Stimulated activated CD4-positive, alpha-beta T cell treated with anti-CD3 and anti-CD28 coated beads, Interleukin-4, amount 100 ng/mL, for 1 hour (primary cell): ENCODE results near the gene ZNF74.
"Not testable (repeated sequence)": the region's sequence is repeated elsewhere in the genome, so short reads cannot be mapped to it uniquely, and the experiment has no call there.

Experiments used
- DNase-seq: peaks from one replicate; pipeline ENCODE4 v3.0.0-alpha.2; 2020

The ZNF74 gene

DNA sequence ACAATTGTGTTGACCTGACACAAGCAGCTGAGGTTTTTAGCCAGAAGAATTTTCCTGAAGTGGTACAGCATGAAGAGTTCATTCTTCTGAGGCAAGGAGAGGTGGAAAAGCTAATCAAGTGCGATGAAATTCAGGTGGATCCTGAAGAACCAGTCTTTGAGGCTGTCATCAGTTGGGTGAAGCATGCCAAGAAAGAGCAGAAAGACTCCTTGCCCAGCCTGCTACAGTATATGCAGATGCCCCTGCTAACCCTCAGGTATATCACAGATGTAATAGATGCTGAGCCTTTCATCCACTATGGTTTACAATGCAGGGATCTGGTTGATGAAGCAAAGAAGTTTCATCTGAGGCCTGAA, 56.6 kb downstream of the ZNF74 start:
- DNase-seq: no peak

DNA sequence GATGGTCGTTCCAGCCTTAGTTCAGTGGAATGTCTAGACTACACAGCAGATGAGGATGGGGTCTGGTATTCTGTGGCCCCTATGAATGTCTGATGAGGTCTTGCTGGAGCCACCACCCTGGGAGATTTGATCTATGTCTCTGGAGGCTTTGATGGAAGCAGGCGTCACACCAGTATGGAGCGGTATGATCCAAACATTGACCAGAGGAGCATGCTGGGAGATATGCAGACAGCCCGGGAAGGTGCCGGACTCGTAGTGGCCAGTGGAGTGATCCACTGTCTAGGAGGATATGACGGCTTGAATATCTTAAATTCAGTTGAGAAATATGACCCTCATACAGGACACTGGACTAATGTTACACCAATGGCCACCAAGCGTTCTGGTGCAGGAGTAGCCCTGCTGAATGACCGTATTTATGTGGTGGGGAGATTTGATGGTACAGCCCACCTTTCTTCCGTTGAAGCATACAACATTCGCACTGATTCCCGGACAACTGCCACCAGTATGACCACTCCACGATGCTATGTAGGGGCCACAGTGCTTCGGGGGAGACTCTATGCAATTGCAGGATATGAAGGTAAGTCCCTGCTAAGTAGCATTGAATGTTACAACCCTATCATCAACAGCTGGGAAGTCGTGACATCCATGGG, 57.3 kb downstream of the ZNF74 start:
- not testable (repeated sequence) for DNase-seq

DNA sequence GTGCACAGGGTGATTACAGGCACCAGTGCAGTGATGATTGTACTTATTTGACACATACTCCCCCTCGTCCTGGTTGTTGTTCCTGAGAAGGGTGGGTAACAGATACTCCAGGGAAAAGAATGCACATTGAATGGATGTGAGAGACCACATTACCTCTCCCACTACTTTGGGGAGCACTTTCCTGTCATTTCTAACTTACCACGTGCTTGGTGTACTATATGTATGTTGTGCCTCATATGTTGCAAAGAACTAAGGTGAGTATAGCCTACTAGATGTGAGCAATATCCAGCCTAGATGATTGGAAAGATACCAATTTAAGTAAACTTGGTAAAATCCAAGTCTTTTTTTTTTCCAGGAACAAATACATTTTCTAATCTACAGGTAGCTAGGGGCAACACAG, 58.0 kb downstream of the ZNF74 start:
- no peak for DNase-seq

DNA sequence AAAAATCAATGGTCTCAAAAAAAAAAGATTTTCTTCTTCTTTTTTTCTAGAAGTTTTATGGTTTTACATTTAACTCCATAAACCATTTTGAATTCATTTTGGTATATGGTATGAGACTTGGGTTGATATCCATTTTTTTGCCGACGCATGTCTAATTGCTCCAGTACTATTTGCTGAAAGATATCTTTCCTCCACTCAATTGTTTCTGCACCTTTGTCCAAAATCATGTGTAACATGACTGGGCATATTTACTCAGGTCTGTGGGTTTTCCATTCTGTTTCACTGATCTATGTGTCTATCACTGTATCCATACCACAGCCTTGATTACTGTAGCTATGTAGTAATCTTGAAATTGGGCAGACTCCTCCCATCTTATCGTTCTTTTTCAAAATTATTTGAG, 59.3 kb downstream of the ZNF74 start:
- DNase-seq: no peak

DNA sequence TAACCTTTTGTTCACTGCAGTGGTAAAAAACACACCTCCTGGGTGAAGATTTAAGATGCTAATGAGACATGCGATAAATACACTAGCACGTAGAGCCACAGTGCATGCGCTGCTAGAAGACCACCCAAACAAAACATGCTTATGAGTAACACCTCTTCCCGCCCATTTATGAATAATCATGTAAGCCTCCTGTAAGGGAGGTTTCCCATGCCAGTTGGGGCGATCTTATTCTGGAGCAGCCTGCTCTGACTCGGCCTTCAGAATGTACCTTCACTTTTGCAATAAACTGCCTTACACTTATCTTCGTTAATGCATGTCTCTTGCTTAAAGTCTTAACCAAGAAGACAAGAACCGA, 61.7 kb downstream of the ZNF74 start:
- no peak for DNase-seq

DNA sequence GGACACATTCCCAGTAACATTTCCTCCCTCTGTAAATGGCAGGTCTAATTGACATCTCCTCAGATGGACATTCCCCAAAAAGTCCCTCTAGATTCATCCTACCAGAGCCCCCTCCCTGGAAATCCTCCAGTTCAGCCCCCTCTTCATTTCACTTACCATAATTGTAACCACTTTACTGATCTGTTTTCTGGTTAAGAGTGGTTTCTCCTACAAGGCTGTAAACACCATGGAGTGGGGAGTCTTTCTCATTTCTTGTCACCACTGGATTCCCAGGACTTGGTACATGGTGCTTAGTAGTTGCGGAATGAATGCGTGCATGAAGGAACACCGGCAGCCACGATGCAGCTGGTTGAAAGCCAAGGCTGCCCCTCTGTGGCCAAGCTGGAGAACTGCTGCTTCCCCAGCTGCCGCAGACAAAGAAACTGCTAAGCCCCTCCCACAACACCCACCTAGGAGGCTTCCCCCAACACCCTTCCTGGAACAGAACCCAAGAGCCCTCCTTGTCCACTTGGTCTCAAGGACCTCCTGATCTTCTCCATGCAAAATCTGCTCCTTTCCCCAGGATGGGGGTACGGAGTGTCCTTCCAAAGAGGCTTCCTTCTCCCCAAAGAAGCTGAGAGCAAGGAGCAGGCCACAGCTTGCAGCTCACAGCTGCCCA, 62.2 kb downstream of the ZNF74 start:
- peak; percentile 73 for DNase-seq

DNA sequence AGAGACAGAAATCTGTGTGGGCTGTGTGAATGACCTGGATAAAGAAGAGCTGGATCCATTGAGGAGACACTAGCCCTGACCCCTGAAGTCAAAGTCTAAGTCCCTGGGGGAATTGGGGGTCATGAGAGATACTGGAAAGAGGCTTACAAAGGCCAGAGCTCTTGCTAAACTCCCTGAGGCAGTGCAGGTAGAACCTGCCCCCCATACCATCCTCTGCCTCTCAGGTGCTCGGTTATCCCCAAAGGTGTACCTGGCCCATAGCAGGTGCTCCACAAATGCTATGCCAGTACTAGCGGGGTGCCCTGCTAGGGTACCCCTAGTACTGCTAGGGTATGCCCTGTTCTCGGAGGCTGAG, 62.7 kb downstream of the ZNF74 start:
- DNase-seq: no peak

DNA sequence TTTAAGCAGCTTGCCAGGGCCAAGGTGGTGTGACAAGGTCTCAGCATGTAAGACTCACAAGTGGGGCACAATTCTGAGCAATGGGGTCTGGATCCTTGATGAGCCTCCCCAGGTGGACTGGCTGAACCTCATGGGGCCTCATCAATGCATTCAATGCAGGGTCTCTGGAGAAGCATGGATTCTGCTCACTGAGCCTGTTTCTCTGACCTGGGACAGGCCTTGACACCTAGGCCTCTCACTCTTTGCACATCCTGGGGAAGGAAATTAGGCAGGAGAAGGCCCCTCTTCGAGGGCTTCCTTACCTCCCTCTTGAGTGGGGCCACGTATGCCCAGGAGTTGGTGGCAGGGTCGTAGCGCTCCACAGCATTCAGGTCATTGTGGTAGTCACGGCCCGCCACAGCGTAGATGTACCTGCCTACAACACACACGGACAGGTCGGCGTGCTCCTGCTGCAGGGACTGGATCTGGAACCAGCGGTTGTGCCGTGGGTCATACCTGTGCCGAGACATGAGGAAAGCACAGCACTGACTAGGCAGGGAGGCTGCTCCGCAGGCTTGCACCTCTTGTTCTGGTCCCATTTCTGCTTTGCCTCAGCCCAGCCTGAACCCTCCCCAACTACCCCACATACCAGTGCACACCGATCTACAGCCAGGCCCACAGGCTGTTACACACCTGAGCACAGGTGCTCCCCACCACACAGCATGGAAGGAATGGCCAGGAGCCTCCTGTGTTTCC, 63.7 kb downstream of the ZNF74 start:
- DNase-seq: no peak
